Astrocyte of the hippocampus (primary cell): ENCODE data around the gene GTF3C4.
A peak's percentile ranks its signal among the peaks of the same experiment; 100 is the strongest.

Source experiments
- DNase-seq: peaks from one replicate; pipeline ENCODE4 v3.0.0; 2011; ENCODE audit warnings: low read depth, low spot score

Gene GTF3C4

GRCh38 chr9:132647355-132647754, 22.9 kb upstream of the GTF3C4 start:
- peak; percentile 96 for DNase-seq

- no peak for DNase-seq
Measured at GRCh38 chr9:132647806-132648205, 22.5 kb upstream of the GTF3C4 start.

- no peak for DNase-seq
Measured at GRCh38 chr9:132648283-132648682, 22.0 kb upstream of the GTF3C4 start.

- DNase-seq = no peak
Measured at GRCh38 chr9:132648685-132649084, 21.6 kb upstream of the GTF3C4 start.

- DNase-seq = peak; percentile 85
Measured at GRCh38 chr9:132651259-132651658, 19.0 kb upstream of the GTF3C4 start.

- DNase-seq = no peak
Measured at GRCh38 chr9:132656299-132656698, 14.0 kb upstream of the GTF3C4 start.

- peak; percentile 10 for DNase-seq
Measured at GRCh38 chr9:132662152-132662945, 7.9 kb upstream of the GTF3C4 start.

GRCh38 chr9:132663117-132663516, 7.1 kb upstream of the GTF3C4 start:
- DNase-seq = peak; percentile 16

GRCh38 chr9:132663851-132664250, 6.4 kb upstream of the GTF3C4 start:
- no peak for DNase-seq

GRCh38 chr9:132669319-132669697, 956 bp upstream of the GTF3C4 start:
- no peak for DNase-seq

GRCh38 chr9:132669698-132670456, 387 bp upstream of the GTF3C4 start, which contains the start of gene DDX31:
Gene DDX31 (minus strand): TSS chr9:132669983. CDS start chr9:132669934, 49 bp downstream.
- DNase-seq = peak; percentile 92

GRCh38 chr9:132671620-132672412, 1.6 kb downstream of the GTF3C4 start:
- no peak for DNase-seq

- DNase-seq = no peak
Measured at GRCh38 chr9:132672413-132672690, 2.1 kb downstream of the GTF3C4 start.

GRCh38 chr9:132673355-132673754, 3.1 kb downstream of the GTF3C4 start:
- DNase-seq = peak; percentile 48

- DNase-seq = no peak
Measured at GRCh38 chr9:132674485-132674884, 4.2 kb downstream of the GTF3C4 start.

- DNase-seq = no peak
Measured at GRCh38 chr9:132677976-132678375, 7.7 kb downstream of the GTF3C4 start.

GRCh38 chr9:132679946-132680625, 9.8 kb downstream of the GTF3C4 start:
- DNase-seq = no peak

- no peak for DNase-seq
Measured at GRCh38 chr9:132681561-132681960, 11.3 kb downstream of the GTF3C4 start.

- DNase-seq = no peak
Measured at GRCh38 chr9:132683873-132684272, 13.6 kb downstream of the GTF3C4 start.

- DNase-seq = no peak
Measured at GRCh38 chr9:132690696-132691095, 20.4 kb downstream of the GTF3C4 start.

GRCh38 chr9:132694144-132694543, 23.9 kb downstream of the GTF3C4 start:
- DNase-seq = no peak

- DNase-seq = no peak
Measured at GRCh38 chr9:132697230-132697629, 27.0 kb downstream of the GTF3C4 start.
